ENCODE data around the gene PCF11.

PCF11 gene

GRCh38 chr11:83172551-83172950 is 15.6 kb downstream of the PCF11 start:
- H3K4me3 ChIP-seq (ENCODE audit: low read depth, low read length): no peak overlapping the region
- no peak for DNase-seq (ENCODE audit: low read depth)
- no peak for TF ChIP-seq CTCF (IDR thresholded peaks at IDR 0.05; ENCODE audit: insufficient read depth, low read depth, low read length, missing control alignments)

GRCh38 chr11:83174008-83174407 is 17.1 kb downstream of the PCF11 start:
- DNase-seq (ENCODE audit: low read depth): no peak
- H3K4me3 ChIP-seq (ENCODE audit: low read depth, low read length): no peak overlapping the region
- no peak for TF ChIP-seq CTCF (IDR thresholded peaks at IDR 0.05; ENCODE audit: insufficient read depth, low read depth, low read length, missing control alignments)

GRCh38 chr11:83175815-83176214 is 18.9 kb downstream of the PCF11 start:
- TF ChIP-seq CTCF (IDR thresholded peaks at IDR 0.05; ENCODE audit: insufficient read depth, low read depth, low read length, missing control alignments): no peak
- H3K4me3 ChIP-seq (ENCODE audit: low read depth, low read length): no peak overlapping the region
- DNase-seq (ENCODE audit: low read depth): no peak

- no peak for TF ChIP-seq CTCF (IDR thresholded peaks at IDR 0.05; ENCODE audit: insufficient read depth, low read depth, low read length, missing control alignments)
- no peak for DNase-seq (ENCODE audit: low read depth)
These were observed 24.9 kb downstream of the PCF11 start for GRCh38 chr11:83181815-83182214.

GRCh38 chr11:83185767-83186166 is 28.8 kb downstream of the PCF11 start:
- no peak overlapping the region for H3K4me3 ChIP-seq (ENCODE audit: low read depth, low read length)
- no peak for TF ChIP-seq CTCF (IDR thresholded peaks at IDR 0.05; ENCODE audit: insufficient read depth, low read depth, low read length, missing control alignments)
- DNase-seq (ENCODE audit: low read depth): no peak

More at GRCh38 chr11:83181815-83182214, 24.9 kb downstream of the PCF11 start:
- no peak overlapping the region for H3K4me3 ChIP-seq (ENCODE audit: low read depth, low read length)

- DNase-seq (ENCODE audit: low read depth): no peak
- no peak for TF ChIP-seq CTCF (IDR thresholded peaks at IDR 0.05; ENCODE audit: insufficient read depth, low read depth, low read length, missing control alignments)
- no peak overlapping the region for H3K4me3 ChIP-seq (ENCODE audit: low read depth, low read length)
These were observed 30.5 kb downstream of the PCF11 start for GRCh38 chr11:83187465-83187864.

GRCh38 chr11:83191491-83191890 is 34.6 kb downstream of the PCF11 start:
- H3K4me3 ChIP-seq (ENCODE audit: low read depth, low read length): no peak overlapping the region
- no peak for TF ChIP-seq CTCF (IDR thresholded peaks at IDR 0.05; ENCODE audit: insufficient read depth, low read depth, low read length, missing control alignments)
- no peak for DNase-seq (ENCODE audit: low read depth)

Data from GM12865 (cell line).